Caki2 (cell line): ENCODE data around the gene MGAT5. TPM values are rescaled to one million over a fixed set of nuclear protein-coding genes. Genes with fewer than 3 reads are reported as not detected.

Source experiments
- DNase-seq: peaks from one replicate; pipeline ENCODE4 v3.0.0-alpha.2; 2015; ENCODE audit warnings: low read depth
- in situ Hi-C: cut with HindIII; loops from 2 replicates; pipeline ENCODE4 v1.10.0; 2016; ENCODE audit warnings: low sequenced_read_pairs, low pct_unique_long_range_greater_than_20kb, mixed read lengths
- total RNA-seq: library from RNA; depleted of rRNA; stranded (reverse); fragments of >200 nt; shearing (Covaris generic); gene quantifications from 2 replicates; pipeline ENCODE4 v1.2.3, GENCODE V29; 2014; ENCODE audit warnings: low replicate concordance

The MGAT5 gene
- total RNA-seq, 1 experiment from 2014 or later, result 28.5 TPM

GRCh38 chr2:134393075-134393461 lies 139.2 kb downstream of the MGAT5 start:
- in situ Hi-C loops, result no loop called here
- DNase-seq, result no peak

GRCh38 chr2:134395779-134396178 lies 141.9 kb downstream of the MGAT5 start:
- DNase-seq, result no peak
- in situ Hi-C loops, result no loop called here

- in situ Hi-C loops, result no loop called here
- DNase-seq, result no peak
Measured at GRCh38 chr2:134396493-134396892, 142.6 kb downstream of the MGAT5 start.

GRCh38 chr2:134397146-134397896 lies 143.4 kb downstream of the MGAT5 start:
- in situ Hi-C loops, result no loop called here
- DNase-seq, result no peak

GRCh38 chr2:134398300-134398699 lies 144.4 kb downstream of the MGAT5 start:
- no peak for DNase-seq
- in situ Hi-C loops, result no loop called here

- in situ Hi-C loops, result no loop called here
- DNase-seq, result no peak
Measured at GRCh38 chr2:134399096-134399495, 145.2 kb downstream of the MGAT5 start.

GRCh38 chr2:134401081-134401497 lies 147.2 kb downstream of the MGAT5 start:
- in situ Hi-C loops, result no loop called here
- no peak for DNase-seq

- no peak for DNase-seq
- in situ Hi-C loops, result no loop called here
Measured at GRCh38 chr2:134401789-134402188, 147.9 kb downstream of the MGAT5 start.

- DNase-seq, result no peak
- in situ Hi-C loops, result no loop called here
Measured at GRCh38 chr2:134402410-134402809, 148.5 kb downstream of the MGAT5 start.

GRCh38 chr2:134405611-134406081 lies 151.8 kb downstream of the MGAT5 start:
- DNase-seq, result no peak
- in situ Hi-C loops, result no loop called here

GRCh38 chr2:134406311-134406710 lies 152.4 kb downstream of the MGAT5 start:
- in situ Hi-C loops, result no loop called here
- no peak for DNase-seq

- DNase-seq, result no peak
- in situ Hi-C loops, result no loop called here
Measured at GRCh38 chr2:134406736-134407135, 152.9 kb downstream of the MGAT5 start.

GRCh38 chr2:134407154-134407890 lies 153.4 kb downstream of the MGAT5 start:
- no peak for DNase-seq
- in situ Hi-C loops, result no loop called here

GRCh38 chr2:134408386-134408785 lies 154.5 kb downstream of the MGAT5 start:
- no peak for DNase-seq
- in situ Hi-C loops, result no loop called here

GRCh38 chr2:134408791-134409190 lies 154.9 kb downstream of the MGAT5 start:
- in situ Hi-C loops, result no loop called here
- DNase-seq, result no peak

- DNase-seq, result no peak
- in situ Hi-C loops, result no loop called here
Measured at GRCh38 chr2:134410006-134410405, 156.1 kb downstream of the MGAT5 start.

GRCh38 chr2:134410831-134411231 lies 157.0 kb downstream of the MGAT5 start:
- DNase-seq, result no peak
- in situ Hi-C loops, result no loop called here

GRCh38 chr2:134411279-134411827 lies 157.5 kb downstream of the MGAT5 start:
- in situ Hi-C loops, result no loop called here
- no peak for DNase-seq
